GM18907 (cell line): Measurements from ENCODE around the gene KRT2.

Experiments
- ATAC-seq: cut with Tn5 transposase; IDR thresholded peaks from one replicate; pipeline ENCODE4 v1.9.1; 2021; ENCODE audit warnings: mild to moderate bottlenecking, moderate library complexity; ENCODE audit not compliant: unreplicated experiment

KRT2 gene

GRCh38 chr12:52617403-52617785, 34.6 kb downstream of the KRT2 start:
- no peak for ATAC-seq

GRCh38 chr12:52616680-52617402, 35.2 kb downstream of the KRT2 start:
- ATAC-seq = no peak

- no peak for ATAC-seq
These were observed 36.1 kb downstream of the KRT2 start for GRCh38 chr12:52615912-52616311.

GRCh38 chr12:52615208-52615868, 36.7 kb downstream of the KRT2 start:
- ATAC-seq = no peak

GRCh38 chr12:52614381-52615207, 37.4 kb downstream of the KRT2 start:
- no peak for ATAC-seq

GRCh38 chr12:52613384-52614030, 38.5 kb downstream of the KRT2 start:
- ATAC-seq = no peak

GRCh38 chr12:52612431-52613383, 39.3 kb downstream of the KRT2 start:
- ATAC-seq = no peak

- no peak for ATAC-seq
These were observed 40.9 kb downstream of the KRT2 start for GRCh38 chr12:52611080-52611468.

- no peak for ATAC-seq
These were observed 43.0 kb downstream of the KRT2 start for GRCh38 chr12:52608826-52609630.

GRCh38 chr12:52608161-52608560, 43.9 kb downstream of the KRT2 start:
- no peak for ATAC-seq

GRCh38 chr12:52607314-52607713, 44.7 kb downstream of the KRT2 start:
- no peak for ATAC-seq

- ATAC-seq = no peak
These were observed 45.3 kb downstream of the KRT2 start for GRCh38 chr12:52606581-52607218.

- no peak for ATAC-seq
These were observed 45.9 kb downstream of the KRT2 start for GRCh38 chr12:52606096-52606495.

- ATAC-seq = no peak
These were observed 46.5 kb downstream of the KRT2 start for GRCh38 chr12:52605542-52605941.

GRCh38 chr12:52604859-52605258, 47.2 kb downstream of the KRT2 start:
- no peak for ATAC-seq

- no peak for ATAC-seq
These were observed 48.7 kb downstream of the KRT2 start for GRCh38 chr12:52603314-52603713.

- no peak for ATAC-seq
These were observed 49.5 kb downstream of the KRT2 start for GRCh38 chr12:52602552-52602951.

- ATAC-seq = no peak
These were observed 50.3 kb downstream of the KRT2 start for GRCh38 chr12:52601671-52602070.

GRCh38 chr12:52600941-52601481, 51.0 kb downstream of the KRT2 start, which contains the start of gene KRT72:
TSS of gene KRT72 (minus strand) at chr12:52601463. CDS start at chr12:52601452, 11 bp downstream.
- no peak for ATAC-seq
